ENCODE measurements around the gene BEND5.

DNA sequence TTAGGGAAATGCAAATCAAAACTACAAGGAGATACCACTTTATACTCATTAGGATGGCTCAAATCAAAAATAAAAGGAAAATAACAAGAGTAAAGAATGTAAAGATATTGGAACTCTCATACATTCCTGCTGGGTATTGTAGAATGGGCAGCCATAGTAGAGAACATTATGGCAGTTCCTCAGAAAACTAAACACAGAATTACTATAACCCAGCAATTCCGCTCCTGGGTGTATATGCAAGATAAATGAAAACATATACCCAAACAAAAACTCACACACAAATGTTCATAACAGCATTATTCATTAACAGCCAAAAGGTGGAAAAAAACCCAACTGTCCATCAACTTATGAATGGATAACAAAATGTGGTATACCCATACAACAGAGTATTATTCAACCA is 11.4 kb downstream of the BEND5 start:
- TF ChIP-seq, protein P1, sequence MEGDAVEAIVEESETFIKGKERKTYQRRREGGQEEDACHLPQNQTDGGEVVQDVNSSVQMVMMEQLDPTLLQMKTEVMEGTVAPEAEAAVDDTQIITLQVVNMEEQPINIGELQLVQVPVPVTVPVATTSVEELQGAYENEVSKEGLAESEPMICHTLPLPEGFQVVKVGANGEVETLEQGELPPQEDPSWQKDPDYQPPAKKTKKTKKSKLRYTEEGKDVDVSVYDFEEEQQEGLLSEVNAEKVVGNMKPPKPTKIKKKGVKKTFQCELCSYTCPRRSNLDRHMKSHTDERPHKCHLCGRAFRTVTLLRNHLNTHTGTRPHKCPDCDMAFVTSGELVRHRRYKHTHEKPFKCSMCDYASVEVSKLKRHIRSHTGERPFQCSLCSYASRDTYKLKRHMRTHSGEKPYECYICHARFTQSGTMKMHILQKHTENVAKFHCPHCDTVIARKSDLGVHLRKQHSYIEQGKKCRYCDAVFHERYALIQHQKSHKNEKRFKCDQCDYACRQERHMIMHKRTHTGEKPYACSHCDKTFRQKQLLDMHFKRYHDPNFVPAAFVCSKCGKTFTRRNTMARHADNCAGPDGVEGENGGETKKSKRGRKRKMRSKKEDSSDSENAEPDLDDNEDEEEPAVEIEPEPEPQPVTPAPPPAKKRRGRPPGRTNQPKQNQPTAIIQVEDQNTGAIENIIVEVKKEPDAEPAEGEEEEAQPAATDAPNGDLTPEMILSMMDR (IDR thresholded peaks at IDR 0.05; ENCODE audit: low read length): no peak
- TF ChIP-seq EZH2 (IDR thresholded peaks at IDR 0.05; ENCODE audit: borderline replicate concordance, low read length): no peak

Measured in OCI-LY1 (cell line).